HepG2 (cell line): Measurements from ENCODE around the gene ASB16. TPM values are rescaled to one million over a fixed set of nuclear protein-coding genes. Genes with fewer than 3 reads are reported as not detected.

Experiments
- AGO2 ChIP-seq: fragments of 200-400 bp; formaldehyde crosslinking; optimal IDR thresholded peaks from 2 replicates; pipeline ENCODE3; 2017; ENCODE audit warnings: mild to moderate bottlenecking, low read depth, low read length, moderate library complexity
- GATAD2A ChIP-seq: IDR thresholded peaks from 2 replicates; pipeline ENCODE4 v1.6.1; 2016
- HES4 ChIP-seq: sonication (generic); formaldehyde crosslinking; IDR thresholded peaks from 2 replicates; pipeline ENCODE4 v1.9.0; 2021; ENCODE audit warnings: mild to moderate bottlenecking, missing genetic modification reagents, borderline replicate concordance
- HMGXB4 ChIP-seq, 2 experiments: sonication (generic) in 1 of 2; formaldehyde crosslinking in 1 of 2; IDR thresholded peaks; 2 replicates each; pipeline versions ENCODE4 v1.4.0 to v1.6.1; 2018 to 2020; ENCODE audit warnings: missing genetic modification reagents in 2 of 2, borderline replicate concordance in 1 of 2, low read depth in 1 of 2, mild to moderate bottlenecking in 1 of 2, missing biosample characterization in 1 of 2
- IKZF4 ChIP-seq: sonication (generic); formaldehyde crosslinking; IDR thresholded peaks from 2 replicates; pipeline ENCODE4 v1.5.1; 2020; ENCODE audit warnings: borderline replicate concordance, mild to moderate bottlenecking, low read depth, missing genetic modification reagents; ENCODE audit errors: not compliant biosample characterization
- KLF12 ChIP-seq: sonication (generic); formaldehyde crosslinking; IDR thresholded peaks from 2 replicates; pipeline ENCODE4 v1.4.0; 2020; ENCODE audit warnings: missing genetic modification reagents, borderline replicate concordance
- KLF16 ChIP-seq, 2 experiments: sonication (generic) in 1 of 2; formaldehyde crosslinking in 1 of 2; IDR thresholded peaks; 2 replicates each; pipeline versions ENCODE4 v1.6.1 to v1.8.0; 2016 to 2023; ENCODE audit warnings: missing genetic modification reagents in 2 of 2, missing compliant biosample characterization in 1 of 2
- MTA1 ChIP-seq: sonication (generic); formaldehyde crosslinking; IDR thresholded peaks from 2 replicates; pipeline ENCODE4 v1.4.0; 2020; ENCODE audit warnings: missing genetic modification reagents, mild to moderate bottlenecking, borderline replicate concordance
- NR2F6 ChIP-seq, 2 experiments: IDR thresholded peaks; 2 replicates each; pipeline ENCODE4 v1.6.1; 2016; ENCODE audit warnings: antibody characterized with exemption in 1 of 2, mild to moderate bottlenecking in 1 of 2
- POGZ ChIP-seq: sonication (generic); formaldehyde crosslinking; IDR thresholded peaks from 2 replicates; pipeline ENCODE4 v1.4.0; 2020; ENCODE audit warnings: mild to moderate bottlenecking, missing genetic modification reagents
- POLR2A ChIP-seq, 2 experiments: IDR thresholded peaks; 2 replicates each; pipeline ENCODE4 v1.6.1; 2011; ENCODE audit warnings: low read depth in 2 of 2, low read length in 2 of 2, mild to moderate bottlenecking in 1 of 2, moderate library complexity in 1 of 2; ENCODE audit not compliant: insufficient read depth in 1 of 2
- POLR2AphosphoS5 ChIP-seq: IDR thresholded peaks from 2 replicates; pipeline ENCODE4 v1.6.1; 2012; ENCODE audit warnings: low read depth, low read length
- RAD51 ChIP-seq: fragments of 450-650 bp; IDR thresholded peaks from 2 replicates; pipeline ENCODE4 v1.6.1; 2016; ENCODE audit warnings: borderline replicate concordance
- TCF12 ChIP-seq, 2 experiments: fragments of 450-650 bp in 1 of 2; sonication (generic) in 1 of 2; formaldehyde crosslinking in 1 of 2; IDR thresholded peaks; 2 replicates each; pipeline versions ENCODE4 v1.6.1 to v1.8.0; 2017 to 2022; ENCODE audit warnings: antibody characterized with exemption in 1 of 2, mild to moderate bottlenecking in 1 of 2, missing genetic modification reagents in 1 of 2, moderate library complexity in 1 of 2
- ZBTB46 ChIP-seq: sonication (generic); formaldehyde crosslinking; IDR thresholded peaks from 2 replicates; pipeline ENCODE4 v1.4.0; 2020; ENCODE audit warnings: mild to moderate bottlenecking, missing genetic modification reagents, borderline replicate concordance
- ZBTB7B ChIP-seq: sonication (generic); formaldehyde crosslinking; IDR thresholded peaks from 2 replicates; pipeline ENCODE4 v1.4.0; 2020; ENCODE audit warnings: missing genetic modification reagents
- ZNF225 ChIP-seq: sonication (generic); formaldehyde crosslinking; IDR thresholded peaks from 2 replicates; pipeline ENCODE4 v1.4.0; 2020; ENCODE audit warnings: mild to moderate bottlenecking, missing genetic modification reagents
- ZNF329 ChIP-seq: sonication (generic); formaldehyde crosslinking; IDR thresholded peaks from 2 replicates; pipeline ENCODE4 v1.9.0; 2021; ENCODE audit warnings: low read depth, mild to moderate bottlenecking, missing genetic modification reagents
- ZNF768 ChIP-seq: sonication (generic); formaldehyde crosslinking; IDR thresholded peaks from 2 replicates; pipeline ENCODE4 v1.4.0; 2020; ENCODE audit warnings: missing genetic modification reagents
- ZNF891 ChIP-seq: sonication (generic); formaldehyde crosslinking; IDR thresholded peaks from 2 replicates; pipeline ENCODE4 v1.5.0; 2020; ENCODE audit warnings: mild to moderate bottlenecking, missing genetic modification reagents
- ZSCAN25 ChIP-seq: sonication (generic); formaldehyde crosslinking; IDR thresholded peaks from 2 replicates; pipeline ENCODE4 v1.8.0; 2022; ENCODE audit warnings: mild to moderate bottlenecking, missing genetic modification reagents
- polyA plus RNA-seq, 8 experiments: library from polyadenylated mRNA; depleted of rRNA in 3 of 8; stranded (reverse) in 7 of 8; unstranded in 1 of 8; fragments of >200 nt; fragmentation: Illumina TruSeq in 4 of 8; extraction: Trizol in 4 of 8; gene quantifications; 2 replicates each; pipeline versions ENCODE4 v1.2.1 to v1.2.3, GENCODE V29; 2011 to 2016; ENCODE audit warnings: low read depth in 4 of 8, missing spikeins in 1 of 8, mixed read lengths in 1 of 8; ENCODE audit not compliant: insufficient read depth in 1 of 8
- total RNA-seq, 5 experiments: library from RNA; depleted of rRNA; stranded (reverse); fragments of >200 nt; fragmentation: Illumina TruSeq; extraction: Trizol; gene quantifications; 2 replicates each; pipeline ENCODE4 v1.2.3, GENCODE V29; 2016; ENCODE audit warnings: low read depth in 1 of 5
- TF ChIP-seq, protein P1 (sequence below): IDR thresholded peaks from 2 replicates; pipeline ENCODE4 v1.6.1; 2018; ENCODE audit warnings: missing genetic modification reagents, mild to moderate bottlenecking, missing compliant biosample characterization
- TF ChIP-seq, protein P2 (sequence below): sonication (generic); formaldehyde crosslinking; IDR thresholded peaks from 2 replicates; pipeline ENCODE4 v1.4.0; 2020; ENCODE audit warnings: missing genetic modification reagents

ASB16 gene
- total and polyA plus RNA-seq, 2 of the 13 experiments (the other 11 are each of a cell fraction or from before 2014, with no cell fraction given), result 0.07 TPM; not detected in 1

DNA sequence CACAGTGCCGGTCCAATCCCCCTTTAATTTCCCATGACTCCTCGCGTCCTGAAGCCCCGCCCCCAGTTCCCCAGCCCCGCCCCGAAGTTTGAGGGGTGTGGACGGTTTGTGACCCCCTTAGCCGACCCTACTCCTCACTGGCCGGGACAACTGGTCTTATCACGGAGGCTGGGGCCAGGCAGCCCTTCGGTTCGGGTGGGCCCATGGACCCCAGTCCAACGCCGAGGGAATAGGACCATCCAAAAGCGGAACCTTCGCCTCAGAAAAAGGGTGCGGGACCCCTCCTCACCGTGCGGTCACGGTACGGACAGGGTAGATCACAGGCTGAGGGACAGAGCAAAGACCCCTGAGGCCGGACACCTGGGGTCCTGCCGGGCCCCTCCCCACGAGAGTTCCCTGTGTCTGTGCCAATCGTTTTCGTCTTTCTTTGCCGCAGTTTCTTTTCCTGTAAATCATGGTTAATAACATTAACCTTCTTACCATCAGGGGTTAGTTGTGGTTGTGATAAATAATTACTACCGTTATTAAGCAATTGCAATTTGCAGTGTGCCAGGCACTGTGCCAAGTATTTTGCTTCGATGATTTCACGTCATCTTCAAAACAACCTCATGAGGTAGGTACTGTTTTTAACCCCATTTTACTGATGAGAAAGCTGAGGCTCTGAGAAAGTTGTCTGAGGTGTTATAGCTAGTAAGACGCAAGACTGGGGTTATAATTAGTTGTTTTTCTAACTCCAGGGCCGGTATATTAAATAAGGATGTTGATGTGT is 16.8 kb downstream of the ASB16 start (continued):
- peak; percentile 6 for TF ChIP-seq IKZF4
- peak in 1 of 2 experiments; percentile 68; a peak in 2 of 4 replicates for TF ChIP-seq POLR2A (IDR thresholded peaks at IDR 0.05; ENCODE audit: insufficient read depth in 1 of 2, low read depth in 2 of 2, low read length in 2 of 2)
- no peak for TF ChIP-seq ZNF329 (CRISPR knock-in tag)
- 0 out of 2 replicates have a peak, but pooled peaks have one; percentile 58 for TF ChIP-seq HES4 (CRISPR knock-in tag)
- TF ChIP-seq POGZ (CRISPR knock-in tag), result no peak
- TF ChIP-seq MTA1, result 0 out of 2 replicates have a peak, but pooled peaks have one; percentile 57
- TF ChIP-seq ZNF225 (CRISPR knock-in tag), result 0 out of 2 replicates have a peak, but pooled peaks have one; percentile 29
- peak; percentile 75; the same call in 1 of the 2 replicates for TF ChIP-seq ZBTB46 (CRISPR knock-in tag)
- TF ChIP-seq KLF16 (CRISPR knock-in tag; IDR thresholded peaks at IDR 0.05), result 0 out of 4 replicates have a peak, but pooled peaks of 1 of the 2 experiments have one; percentile 15
- no peak for TF ChIP-seq KLF12 (CRISPR knock-in tag)
- no peak for TF ChIP-seq TCF12 (IDR thresholded peaks at IDR 0.05)
- no peak for TF ChIP-seq TCF12 (CRISPR knock-in tag; IDR thresholded peaks at IDR 0.05)
- TF ChIP-seq ZBTB7B (CRISPR knock-in tag), result peak; percentile 73
- TF ChIP-seq GATAD2A (CRISPR knock-in tag), result 0 out of 2 replicates have a peak, but pooled peaks have one; percentile 19
- 0 out of 2 replicates have a peak, but pooled peaks have one; percentile 22 for TF ChIP-seq NR2F6 (IDR thresholded peaks at IDR 0.05)
- TF ChIP-seq NR2F6 (CRISPR knock-in tag; IDR thresholded peaks at IDR 0.05), result no peak
- no peak for TF ChIP-seq ZSCAN25 (CRISPR knock-in tag)
- TF ChIP-seq AGO2, result no peak
- no peak for TF ChIP-seq ZNF891 (CRISPR knock-in tag)
- TF ChIP-seq HMGXB4 (CRISPR knock-in tag; IDR thresholded peaks at IDR 0.05; ENCODE audit: borderline replicate concordance in 1 of 2, low read depth in 1 of 2), result peak in 1 of 2 experiments; percentile 60; a peak in 1 of 4 replicates
- TF ChIP-seq, protein P1, sequence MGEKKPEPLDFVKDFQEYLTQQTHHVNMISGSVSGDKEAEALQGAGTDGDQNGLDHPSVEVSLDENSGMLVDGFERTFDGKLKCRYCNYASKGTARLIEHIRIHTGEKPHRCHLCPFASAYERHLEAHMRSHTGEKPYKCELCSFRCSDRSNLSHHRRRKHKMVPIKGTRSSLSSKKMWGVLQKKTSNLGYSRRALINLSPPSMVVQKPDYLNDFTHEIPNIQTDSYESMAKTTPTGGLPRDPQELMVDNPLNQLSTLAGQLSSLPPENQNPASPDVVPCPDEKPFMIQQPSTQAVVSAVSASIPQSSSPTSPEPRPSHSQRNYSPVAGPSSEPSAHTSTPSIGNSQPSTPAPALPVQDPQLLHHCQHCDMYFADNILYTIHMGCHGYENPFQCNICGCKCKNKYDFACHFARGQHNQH (CRISPR knock-in tag), result no peak
- TF ChIP-seq, protein P2, sequence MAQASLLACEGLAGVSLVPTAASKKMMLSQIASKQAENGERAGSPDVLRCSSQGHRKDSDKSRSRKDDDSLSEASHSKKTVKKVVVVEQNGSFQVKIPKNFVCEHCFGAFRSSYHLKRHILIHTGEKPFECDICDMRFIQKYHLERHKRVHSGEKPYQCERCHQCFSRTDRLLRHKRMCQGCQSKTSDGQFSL (CRISPR knock-in tag), result no peak
- TF ChIP-seq POLR2AphosphoS5, result peak; percentile 62
- peak; percentile 25; the same call in 1 of the 2 replicates for TF ChIP-seq ZNF768 (CRISPR knock-in tag)
- no peak for TF ChIP-seq RAD51
